H1 (cell line): Measurements from ENCODE around the gene TMEM164. TPM values are rescaled to one million over a fixed set of nuclear protein-coding genes. Genes with fewer than 3 reads are reported as not detected.

ENCODE experiments used
- CTCF ChIA-PET: fragments of 300-600 bp; sonication (Branson Sonifier 250); formaldehyde crosslinking; loops from one replicate; lab custom pipeline; 2021; ENCODE audit not compliant: partially characterized antibody; lab: Charles Lee
- POLR2A ChIA-PET: fragments of 300-600 bp; sonication (Branson Sonifier 250); formaldehyde crosslinking; loops from one replicate; lab custom pipeline; 2021; ENCODE audit warnings: inconsistent platforms; ENCODE audit not compliant: partially characterized antibody; lab: Charles Lee
- DNase-seq, 2 experiments: peaks; one replicate each; pipeline versions ENCODE4 v3.0.0 to v3.0.0-alpha.2; 2010 to 2022; ENCODE audit warnings: low spot score in 2 of 2, low read depth in 1 of 2, mixed read lengths in 1 of 2
- FAIRE-seq: peaks from 2 replicates; lab custom pipeline; 2011; peaks lifted over from hg19 to GRCh38; lab: Jason Lieb, UNC
- H2AFZ ChIP-seq: 2 replicates; pipeline ENCODE4 v1.8.1; 2012; ENCODE audit warnings: low read length, inconsistent platforms
- H2AK5ac ChIP-seq: 2 replicates; pipeline ENCODE4 v1.6.1; 2013; ENCODE audit warnings: low read depth, low read length
- H2BK120ac ChIP-seq: replicated peaks from 2 replicates; pipeline ENCODE3; 2013; ENCODE audit warnings: low read depth, low read length, inconsistent platforms
- H2BK12ac ChIP-seq: 2 replicates; pipeline ENCODE4 v1.6.1; 2013; ENCODE audit warnings: low read depth, low read length
- H2BK15ac ChIP-seq: 2 replicates; pipeline ENCODE4 v1.6.1; 2013; ENCODE audit warnings: low read length
- H2BK20ac ChIP-seq: 2 replicates; pipeline ENCODE4 v1.6.1; 2013; ENCODE audit warnings: low read length
- H2BK5ac ChIP-seq: 2 replicates; pipeline ENCODE4 v1.6.1; 2013; ENCODE audit warnings: low read depth, low read length
- H3K14ac ChIP-seq: 2 replicates; pipeline ENCODE4 v1.6.1; 2013; ENCODE audit warnings: inconsistent platforms; ENCODE audit not compliant: insufficient read length
- H3K18ac ChIP-seq: 2 replicates; pipeline ENCODE4 v1.6.1; 2013; ENCODE audit warnings: low read length; ENCODE audit errors: extremely low read depth
- H3K23ac ChIP-seq: 2 replicates; pipeline ENCODE4 v1.6.1; 2013; ENCODE audit warnings: inconsistent platforms; ENCODE audit not compliant: insufficient read length
- H3K23me2 ChIP-seq: 2 replicates; pipeline ENCODE4 v1.6.1; 2013; ENCODE audit warnings: low read depth, low read length
- H3K27ac ChIP-seq: 2 replicates; pipeline ENCODE4 v1.6.1; 2011; ENCODE audit warnings: low read depth, low read length, inconsistent platforms
- H3K27me3 ChIP-seq, 4 experiments: replicated peaks in 1 of 4; 1 replicate in 1 of 4; 2 replicates in 3 of 4; pipeline versions ENCODE4 v1.6.1 to v1.8.1; 2011 to 2013; ENCODE audit warnings: low read length in 3 of 4, mild to moderate bottlenecking in 3 of 4, inconsistent platforms in 2 of 4, mixed read lengths in 2 of 4, moderate library complexity in 1 of 4; ENCODE audit not compliant: control insufficient read depth in 3 of 4, insufficient read depth in 3 of 4; ENCODE audit errors: extremely low read depth in 1 of 4
- H3K36me3 ChIP-seq, 4 experiments: 2 replicates each; pipeline versions ENCODE4 v1.6.1 to v1.8.1; 2011 to 2013; ENCODE audit warnings: mild to moderate bottlenecking in 4 of 4, low read length in 3 of 4, moderate library complexity in 2 of 4, control low read depth in 1 of 4, inconsistent platforms in 1 of 4; ENCODE audit not compliant: insufficient read depth in 4 of 4, control insufficient read depth in 2 of 4
- H3K4ac ChIP-seq: replicated peaks from 2 replicates; pipeline ENCODE3; 2013; ENCODE audit warnings: low read length, low read depth, mixed read lengths, inconsistent platforms; ENCODE audit not compliant: insufficient read length
- H3K4me1 ChIP-seq, 4 experiments: replicated peaks in 1 of 4; 1 replicate in 1 of 4; 2 replicates in 3 of 4; pipeline versions ENCODE4 v1.6.1 to v1.8.1; 2011 to 2013; ENCODE audit warnings: low read length in 3 of 4, inconsistent platforms in 2 of 4, mixed read lengths in 1 of 4; ENCODE audit not compliant: insufficient read depth in 4 of 4, control insufficient read depth in 3 of 4
- H3K4me2 ChIP-seq, 2 experiments: 2 replicates each; pipeline versions ENCODE4 v1.6.1 to v1.8.1; 2011 to 2013; ENCODE audit warnings: low read depth in 2 of 2, low read length in 2 of 2, control low read depth in 1 of 2, inconsistent platforms in 1 of 2, mild to moderate bottlenecking in 1 of 2; ENCODE audit not compliant: insufficient read depth in 1 of 2
- H3K4me3 ChIP-seq, 4 experiments: fragments of 200-600, 300-600 bp in 1 of 4; sonication (generic), shearing (Covaris generic), sonication (Bioruptor Twin) in 1 of 4; 2 replicates each; pipeline versions ENCODE4 v1.5.1 to v1.8.1; 2011 to 2016; ENCODE audit warnings: low read length in 4 of 4, low read depth in 3 of 4, control low read depth in 2 of 4, inconsistent platforms in 2 of 4, mild to moderate bottlenecking in 2 of 4, mixed read lengths in 1 of 4, moderate library complexity in 1 of 4; ENCODE audit not compliant: insufficient read depth in 2 of 4; ENCODE audit errors: extremely low read depth in 1 of 4
- H3K56ac ChIP-seq: replicated peaks from 2 replicates; pipeline ENCODE3; 2013; ENCODE audit warnings: low read depth, mild to moderate bottlenecking, mixed read lengths, low read length, inconsistent platforms; ENCODE audit not compliant: insufficient read length
- H3K79me1 ChIP-seq: 2 replicates; pipeline ENCODE4 v1.6.1; 2013; ENCODE audit warnings: low read depth, low read length, control low read depth
- H3K79me2 ChIP-seq, 2 experiments: 2 replicates each; pipeline versions ENCODE4 v1.6.1 to v1.8.1; 2012 to 2013; ENCODE audit warnings: low read length in 2 of 2, mild to moderate bottlenecking in 2 of 2, inconsistent platforms in 1 of 2; ENCODE audit not compliant: insufficient read depth in 2 of 2, control insufficient read depth in 1 of 2
- H3K9ac ChIP-seq, 4 experiments: replicated peaks in 1 of 4; 1 replicate in 1 of 4; 2 replicates in 3 of 4; pipeline versions ENCODE4 v1.6.1 to v1.8.1; 2011 to 2013; ENCODE audit warnings: low read depth in 3 of 4, low read length in 3 of 4, control low read depth in 2 of 4, mild to moderate bottlenecking in 2 of 4, moderate library complexity in 2 of 4, inconsistent platforms in 1 of 4; ENCODE audit errors: extremely low read depth in 1 of 4
- H3K9me3 ChIP-seq, 2 experiments: 2 replicates each; pipeline versions ENCODE4 v1.6.1 to v1.8.1; 2012 to 2013; ENCODE audit warnings: mild to moderate bottlenecking in 2 of 2, moderate library complexity in 2 of 2, control low read depth in 1 of 2, inconsistent platforms in 1 of 2, low read depth in 1 of 2, low read length in 1 of 2, mixed read lengths in 1 of 2; ENCODE audit not compliant: insufficient read depth in 2 of 2
- H4K20me1 ChIP-seq, 2 experiments: replicated peaks in 1 of 2; 2 replicates each; pipeline versions ENCODE3 to v1.8.1; 2011 to 2013; ENCODE audit warnings: inconsistent platforms in 2 of 2, low read length in 2 of 2, mild to moderate bottlenecking in 1 of 2; ENCODE audit not compliant: insufficient read depth in 2 of 2, control insufficient read depth in 1 of 2
- H4K5ac ChIP-seq: 2 replicates; pipeline ENCODE4 v1.6.1; 2013; ENCODE audit warnings: low read length, low read depth, mixed read lengths, inconsistent platforms; ENCODE audit not compliant: insufficient read length
- H4K8ac ChIP-seq: 2 replicates; pipeline ENCODE4 v1.8.0; 2013; ENCODE audit warnings: mild to moderate bottlenecking, moderate library complexity, low read length, inconsistent platforms; ENCODE audit not compliant: insufficient read depth; ENCODE audit errors: extremely low read depth
- H4K91ac ChIP-seq: replicated peaks from 2 replicates; pipeline ENCODE3; 2013; ENCODE audit warnings: low read length, mixed read lengths, inconsistent platforms; ENCODE audit not compliant: insufficient read length
- BRCA1 ChIP-seq: IDR thresholded peaks from 2 replicates; pipeline ENCODE4 v1.6.1; 2012; ENCODE audit warnings: low read depth, low read length, improper control_type of control experiment
- CBX5 ChIP-seq: fragments of 300-800, 300-1000 bp; sonication (generic); IDR thresholded peaks from 2 replicates; pipeline ENCODE4 v1.7.1; 2016; ENCODE audit warnings: antibody characterized with exemption, low read length, low read depth
- EGR1 ChIP-seq: IDR thresholded peaks from 2 replicates; pipeline ENCODE4 v1.6.1; 2011; ENCODE audit warnings: low read depth, low read length, borderline replicate concordance
- HDAC2 ChIP-seq, 2 experiments: fragments of 300-600 bp in 1 of 2; sonication (generic) in 1 of 2; IDR thresholded peaks; 2 replicates each; pipeline ENCODE4 v1.6.1; 2011 to 2012; ENCODE audit warnings: low read depth in 2 of 2, low read length in 2 of 2, mild to moderate bottlenecking in 2 of 2, moderate library complexity in 2 of 2, borderline replicate concordance in 1 of 2, inconsistent platforms in 1 of 2
- SAP30 ChIP-seq: fragments of 300-600 bp; sonication (generic); IDR thresholded peaks from 2 replicates; pipeline ENCODE4 v1.7.1; 2012; ENCODE audit warnings: low read length, moderate library complexity, mild to moderate bottlenecking, inconsistent platforms; ENCODE audit not compliant: insufficient read depth, insufficient replicate concordance
- TBP ChIP-seq: IDR thresholded peaks from 2 replicates; pipeline ENCODE4 v1.6.1; 2011; ENCODE audit warnings: low read depth, low read length, improper control_type of control experiment
- TEAD4 ChIP-seq: IDR thresholded peaks from 2 replicates; pipeline ENCODE4 v1.6.1; 2012; ENCODE audit warnings: low read depth, low read length, inconsistent platforms, mixed read lengths
- ZNF274 ChIP-seq: IDR thresholded peaks from 2 replicates; pipeline ENCODE4 v1.7.0; 2012; ENCODE audit warnings: low read length, borderline replicate concordance; ENCODE audit errors: extremely low read depth
- WGBS, 2 experiments: shearing (Covaris generic) in 1 of 2; methylation state at CpG; one replicate each; pipeline versions ENCODE4 v1.1.6 to v1.1.7; 2013 to 2015; ENCODE audit warnings: low lambda C conversion rate in 2 of 2, mixed read lengths in 2 of 2, inconsistent platforms in 1 of 2, low coverage in 1 of 2, missing lambda C conversion rate in 1 of 2; ENCODE audit not compliant: insufficient replicate concordance in 2 of 2, insufficient coverage in 1 of 2, insufficient read length in 1 of 2; ENCODE audit errors: extremely low coverage in 1 of 2, missing lambda C conversion rate in 1 of 2; 5-methylcytosine and 5-hydroxymethylcytosine counted together
- polyA plus RNA-seq, 7 experiments: library from polyadenylated mRNA; depleted of rRNA in 3 of 7; stranded (reverse) in 5 of 7; unstranded in 2 of 7; fragments of >200 nt in 5 of 7; fragments of 200-250 nt in 2 of 7; gene quantifications; 1 replicate in 5 of 7; 2 replicates in 1 of 7; 4 replicates in 1 of 7; pipeline versions ENCODE4 v1.2.1 to v1.2.3, GENCODE V29; 2011 to 2013; ENCODE audit warnings: missing spikeins in 2 of 7, mixed read lengths in 2 of 7
- total RNA-seq: library from RNA; stranded (reverse); fragmentation: NEBNext Ultra II Directional; extraction: Animal tissue kit (Norgen Biotek cat#: 25700); gene quantifications from 2 replicates; pipeline ENCODE4 v1.2.1, GENCODE V29; 2021
- TF ChIP-seq, protein P1 (sequence below), 3 experiments: IDR thresholded peaks; 1 replicate in 2 of 3; 2 replicates in 1 of 3; pipeline versions ENCODE4 v1.5.1 to v1.6.1; 2011; ENCODE audit warnings: low read length in 3 of 3, mild to moderate bottlenecking in 3 of 3, inconsistent platforms in 2 of 3, low read depth in 1 of 3, moderate library complexity in 1 of 3; ENCODE audit not compliant: insufficient read depth in 1 of 3; ENCODE audit errors: control extremely low read depth in 1 of 3

TMEM164 gene
- total and polyA plus RNA-seq, 2 of the 8 experiments (the other 6 are each of a cell fraction or from before 2014, with no cell fraction given), result 7.3 to 14.8 TPM

DNA sequence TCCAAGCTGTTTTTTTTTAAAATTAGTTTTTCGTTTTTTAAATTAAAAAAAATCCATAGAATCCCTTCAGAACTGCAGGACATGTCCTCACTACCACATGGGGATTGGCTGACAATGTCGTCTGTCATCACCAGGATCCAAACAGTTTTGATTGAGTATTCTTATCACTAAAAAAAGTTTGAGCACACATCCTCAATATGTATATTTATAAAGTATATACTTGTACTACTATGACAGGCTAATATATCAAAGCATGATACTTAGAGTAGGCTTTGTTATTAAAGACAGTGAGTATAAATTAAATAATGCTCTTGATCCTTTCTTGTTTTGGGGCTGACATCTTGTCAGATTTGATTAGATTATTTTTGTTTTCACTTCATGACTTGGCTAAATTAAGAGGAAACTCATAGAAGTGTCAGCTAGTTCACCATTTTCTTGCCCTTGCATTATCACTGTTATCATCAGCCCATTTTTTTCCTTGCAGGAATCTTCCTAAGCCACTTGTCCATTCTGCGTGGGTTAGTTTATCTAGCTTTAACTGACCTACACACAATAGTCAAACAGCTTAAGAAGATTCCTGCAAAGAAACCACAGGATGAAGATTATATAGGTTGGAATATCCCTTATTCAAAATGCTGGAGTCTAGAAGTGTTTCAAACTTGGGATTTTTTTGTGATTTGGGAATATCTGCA is 222.2 kb downstream of the TMEM164 start:
- Histone ChIP-seq H4K91ac (no peak overlapping the region), H3K4ac (no peak overlapping the region), H3K4me1 (peaks cover 0 to 4% (median 0%) of the 10 kb centered on the region in 4 experiments; a peak in 3 of 7 replicates), H3K23ac (no peak overlapping the region), H3K36me3 (no peaks in the 10 kb centered on the region), H3K27me3 (no peaks in the 10 kb centered on the region), H3K9me3 (no peaks in the 10 kb centered on the region), H3K79me1 (no peaks in the 10 kb centered on the region), H3K56ac (no peak overlapping the region), H4K8ac (no peak overlapping the region), H3K27ac (no peak overlapping the region), H3K23me2 (no peaks in the 10 kb centered on the region), H2BK20ac (no peak overlapping the region), H4K5ac (no peak overlapping the region), H2BK12ac (no peak overlapping the region), H4K20me1 (no peaks in the 10 kb centered on the region), H3K18ac (no peak overlapping the region), H2BK5ac (no peak overlapping the region), H3K79me2 (peaks cover 0 to 10% of the 10 kb centered on the region in 2 experiments; a peak in 2 of 4 replicates), H2BK120ac (no peak overlapping the region), H2BK15ac (no peak overlapping the region), H3K14ac (no peak overlapping the region), H2AFZ (no peak overlapping the region), H3K4me3 (no peak overlapping the region), H3K4me2 (no peak overlapping the region), H2AK5ac (no peak overlapping the region), H3K9ac (no peak overlapping the region)
- ChIA-PET CTCF (interaction anchor here (1.9 kb wide), 1 partner anchor 14 kb away, joined by 8 read pairs; no protein-coding TSS in a partner anchor), POLR2A (no interaction called here)
- FAIRE-seq (no peak), DNase-seq (no peak)
- WGBS, 2 experiments, result 92% methylated on average over 3 of the region's 3 CpGs; no CpG with 5 or more reads in 1 of the 2 experiments
- no peak for TF ChIP-seq TBP
- no peak for TF ChIP-seq EGR1
- TF ChIP-seq CBX5, result no peak
- TF ChIP-seq TEAD4, result no peak
- TF ChIP-seq, protein P1, sequence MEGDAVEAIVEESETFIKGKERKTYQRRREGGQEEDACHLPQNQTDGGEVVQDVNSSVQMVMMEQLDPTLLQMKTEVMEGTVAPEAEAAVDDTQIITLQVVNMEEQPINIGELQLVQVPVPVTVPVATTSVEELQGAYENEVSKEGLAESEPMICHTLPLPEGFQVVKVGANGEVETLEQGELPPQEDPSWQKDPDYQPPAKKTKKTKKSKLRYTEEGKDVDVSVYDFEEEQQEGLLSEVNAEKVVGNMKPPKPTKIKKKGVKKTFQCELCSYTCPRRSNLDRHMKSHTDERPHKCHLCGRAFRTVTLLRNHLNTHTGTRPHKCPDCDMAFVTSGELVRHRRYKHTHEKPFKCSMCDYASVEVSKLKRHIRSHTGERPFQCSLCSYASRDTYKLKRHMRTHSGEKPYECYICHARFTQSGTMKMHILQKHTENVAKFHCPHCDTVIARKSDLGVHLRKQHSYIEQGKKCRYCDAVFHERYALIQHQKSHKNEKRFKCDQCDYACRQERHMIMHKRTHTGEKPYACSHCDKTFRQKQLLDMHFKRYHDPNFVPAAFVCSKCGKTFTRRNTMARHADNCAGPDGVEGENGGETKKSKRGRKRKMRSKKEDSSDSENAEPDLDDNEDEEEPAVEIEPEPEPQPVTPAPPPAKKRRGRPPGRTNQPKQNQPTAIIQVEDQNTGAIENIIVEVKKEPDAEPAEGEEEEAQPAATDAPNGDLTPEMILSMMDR (IDR thresholded peaks at IDR 0.05; ENCODE audit: control extremely low read depth in 1 of 3, insufficient read depth in 1 of 3, low read depth in 1 of 3, low read length in 3 of 3), result no peak
- no peak for TF ChIP-seq HDAC2 (IDR thresholded peaks at IDR 0.05; ENCODE audit: borderline replicate concordance in 1 of 2, low read depth in 2 of 2, low read length in 2 of 2)
- no peak for TF ChIP-seq ZNF274
- no peak for TF ChIP-seq BRCA1
- TF ChIP-seq SAP30, result no peak
